ENCODE data around the gene NRXN3. TPM values are rescaled to one million over a fixed set of nuclear protein-coding genes. Genes with fewer than 3 reads are reported as not detected.

Gene NRXN3
- total and polyA plus RNA-seq, 5 donors, result 1.5 to 4.7 (median 4.0) TPM

DNA sequence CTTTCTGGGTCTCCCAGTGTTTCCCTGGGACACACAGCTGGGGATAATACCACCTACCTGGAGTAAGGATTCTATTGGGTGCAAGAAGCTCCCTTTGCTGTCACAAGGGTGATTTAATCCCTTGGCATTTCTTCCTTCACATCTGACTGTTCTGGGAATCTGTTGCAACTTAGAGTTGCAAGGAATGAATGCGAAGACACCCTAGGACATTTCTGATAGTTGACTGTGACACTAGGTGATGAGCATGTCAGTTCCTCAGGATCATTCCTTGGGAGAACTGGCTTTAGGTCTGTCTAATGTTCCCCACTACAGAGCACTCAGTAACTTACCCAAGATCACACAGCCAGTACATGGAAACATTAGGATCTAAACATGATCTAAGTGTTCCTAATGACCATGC, 593.6 kb downstream of the NRXN3 start:
- Histone ChIP-seq H3K9me3 (ENCODE audit: control insufficient read depth, low read length) (no peaks in the 10 kb centered on the region), H3K27me3 (ENCODE audit: control insufficient read depth, insufficient read depth) (no peaks in the 10 kb centered on the region), H3K4me3 (ENCODE audit: low read length) (no peak overlapping the region), H3K27ac (ENCODE audit: low read length) (no peak overlapping the region), H3K4me1 (ENCODE audit: control insufficient read depth, insufficient read depth, low read length) (no peaks in the 10 kb centered on the region)
- intact Hi-C loops (cut with DNase I), result no loop called here
- WGBS, result 93% methylated on average over 1 of the region's 1 CpG
- DNase-seq (no peak), ATAC-seq (no peak)

DNA sequence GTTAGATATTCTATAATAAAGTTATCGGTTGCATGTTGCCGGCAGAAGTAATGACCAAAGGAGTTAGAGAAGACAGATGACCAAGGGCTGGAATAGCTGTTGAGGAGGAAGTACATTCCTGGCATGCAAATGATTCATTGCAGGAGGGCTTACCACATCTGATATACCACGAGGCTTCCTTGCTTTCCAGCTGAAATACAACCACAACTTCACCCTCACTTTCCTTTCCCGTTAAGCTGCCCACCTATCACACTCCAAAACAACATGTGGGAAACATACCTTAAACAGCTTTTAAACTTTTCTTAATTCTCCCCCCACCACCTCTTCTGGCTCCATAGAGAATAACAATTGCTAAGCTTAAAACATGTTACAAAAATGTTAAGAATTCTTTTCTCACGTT, 594.1 kb downstream of the NRXN3 start:
- DNase-seq (no peak), ATAC-seq (no peak)
- H3K27ac ChIP-seq (ENCODE audit: low read length), result no peak overlapping the region
- H3K4me1 ChIP-seq (ENCODE audit: control insufficient read depth, insufficient read depth, low read length), result no peaks in the 10 kb centered on the region
- H3K27me3 ChIP-seq (ENCODE audit: control insufficient read depth, insufficient read depth), result no peaks in the 10 kb centered on the region
- H3K4me3 ChIP-seq (ENCODE audit: low read length), result no peak overlapping the region
- intact Hi-C loops (cut with DNase I), result no loop called here
- no peaks in the 10 kb centered on the region for H3K9me3 ChIP-seq (ENCODE audit: control insufficient read depth, low read length)
- WGBS, result 37% methylated on average over 5 of the region's 5 CpGs

DNA sequence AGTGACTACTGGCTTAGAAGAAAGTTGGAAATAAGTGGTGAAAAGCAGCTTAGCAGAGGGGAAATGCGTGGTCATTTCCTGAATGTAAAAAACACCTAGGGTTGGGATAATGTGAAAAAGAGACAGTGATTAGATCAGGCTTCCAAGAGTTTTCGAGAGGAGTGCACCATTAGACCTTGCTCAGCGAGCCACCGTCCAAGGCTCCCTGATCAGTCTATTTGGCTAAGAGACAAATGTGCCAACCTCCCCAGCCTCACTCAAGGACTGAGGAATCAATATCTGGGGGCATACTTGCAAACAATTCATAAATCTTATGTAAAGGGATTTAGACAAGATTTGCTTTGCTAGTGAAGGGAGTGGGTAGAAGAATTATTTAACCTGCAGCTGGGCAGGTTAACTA, 594.5 kb downstream of the NRXN3 start:
- 63% methylated on average over 4 of the region's 4 CpGs for WGBS
- no peaks in the 10 kb centered on the region for H3K4me1 ChIP-seq (ENCODE audit: control insufficient read depth, insufficient read depth, low read length)
- H3K27ac ChIP-seq (ENCODE audit: low read length), result no peak overlapping the region
- ATAC-seq (no peak), DNase-seq (no peak)
- H3K27me3 ChIP-seq (ENCODE audit: control insufficient read depth, insufficient read depth), result no peaks in the 10 kb centered on the region
- H3K4me3 ChIP-seq (ENCODE audit: low read length), result no peak overlapping the region
- intact Hi-C loops (cut with DNase I), result no loop called here
- no peaks in the 10 kb centered on the region for H3K9me3 ChIP-seq (ENCODE audit: control insufficient read depth, low read length)

DNA sequence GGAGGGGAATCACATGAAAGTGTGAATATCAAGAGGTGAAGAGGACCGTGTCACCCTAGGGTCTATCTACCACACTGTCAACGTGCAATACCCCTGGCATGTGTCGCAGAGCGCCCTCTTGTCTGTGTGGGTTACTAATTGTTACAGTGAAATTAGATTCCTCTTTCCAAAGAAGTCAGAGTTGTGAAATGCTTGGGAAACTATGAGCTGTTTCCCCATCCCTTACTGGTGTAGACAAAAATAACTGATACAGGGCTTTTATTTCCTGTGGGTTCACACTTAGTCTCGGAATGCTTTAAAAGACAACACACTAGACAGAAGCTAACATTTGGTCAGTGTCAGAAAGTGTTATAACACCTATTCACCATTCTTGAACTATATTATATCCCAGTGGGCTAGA, 597.3 kb downstream of the NRXN3 start:
- DNase-seq, result no peak
- ATAC-seq, result no peak
- Histone ChIP-seq H3K27ac (ENCODE audit: low read length) (no peak overlapping the region), H3K9me3 (ENCODE audit: control insufficient read depth, low read length) (no peaks in the 10 kb centered on the region), H3K4me1 (ENCODE audit: control insufficient read depth, insufficient read depth, low read length) (no peaks in the 10 kb centered on the region), H3K4me3 (ENCODE audit: low read length) (no peak overlapping the region), H3K27me3 (ENCODE audit: control insufficient read depth, insufficient read depth) (no peaks in the 10 kb centered on the region)
- 60% methylated on average over 5 of the region's 5 CpGs for WGBS
- intact Hi-C loops (cut with DNase I), result no loop called here

DNA sequence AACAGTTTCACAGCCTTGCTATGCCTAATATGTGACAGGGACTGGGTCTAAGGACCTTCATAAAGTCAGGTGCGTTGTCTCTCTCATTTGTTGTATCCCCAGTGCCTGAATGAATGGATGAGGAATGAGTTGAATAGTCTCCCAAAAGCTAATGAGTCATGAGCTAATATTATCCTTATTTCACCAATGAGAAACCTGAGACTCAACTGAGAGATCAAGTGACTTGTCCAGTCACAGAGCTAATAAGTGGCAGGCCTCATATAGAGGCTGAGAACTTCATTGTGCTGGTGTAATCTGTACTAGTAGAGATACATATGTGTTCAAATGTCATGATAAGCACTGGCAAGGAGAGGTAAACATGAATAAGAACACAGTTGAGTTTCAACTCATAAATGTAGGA, 612.4 kb downstream of the NRXN3 start:
- H3K4me1 ChIP-seq (ENCODE audit: control insufficient read depth, insufficient read depth, low read length), result no peaks in the 10 kb centered on the region
- 90% methylated on average over 1 of the region's 1 CpG for WGBS
- no peaks in the 10 kb centered on the region for H3K9me3 ChIP-seq (ENCODE audit: control insufficient read depth, low read length)
- H3K27me3 ChIP-seq (ENCODE audit: control insufficient read depth, insufficient read depth), result no peaks in the 10 kb centered on the region
- no peak overlapping the region for H3K27ac ChIP-seq (ENCODE audit: low read length)
- H3K4me3 ChIP-seq (ENCODE audit: low read length), result no peak overlapping the region
- ATAC-seq (no peak), DNase-seq (no peak)
- intact Hi-C loops (cut with DNase I), result no loop called here

DNA sequence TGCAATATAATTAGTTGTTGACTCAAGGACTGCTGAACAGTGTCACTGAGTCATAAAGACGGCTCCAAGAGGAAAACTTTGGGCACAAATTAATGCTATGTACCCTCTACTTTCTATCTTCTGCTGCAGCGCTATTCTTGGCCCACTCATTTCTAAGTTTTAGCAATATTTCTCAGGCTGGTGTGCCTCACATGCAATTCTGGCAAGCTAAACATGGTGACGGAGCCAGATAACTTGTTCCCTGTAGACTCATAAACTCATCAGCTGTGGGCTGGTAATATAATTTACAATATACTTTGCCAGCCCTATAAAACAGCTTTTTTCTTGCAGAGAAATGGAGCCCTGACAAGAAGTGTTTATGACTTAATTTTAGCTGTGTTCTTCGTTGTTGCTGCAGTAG, 615.1 kb downstream of the NRXN3 start:
- no peaks in the 10 kb centered on the region for H3K27me3 ChIP-seq (ENCODE audit: control insufficient read depth, insufficient read depth)
- no peak overlapping the region for H3K4me3 ChIP-seq (ENCODE audit: low read length)
- no peaks in the 10 kb centered on the region for H3K9me3 ChIP-seq (ENCODE audit: control insufficient read depth, low read length)
- 52% methylated on average over 4 of the region's 4 CpGs for WGBS
- ATAC-seq, result peak in 1 of 2 donors; percentile 41
- DNase-seq, result no peak
- intact Hi-C loops (cut with DNase I), result no loop called here
- H3K27ac ChIP-seq (ENCODE audit: low read length), result no peak overlapping the region
- no peaks in the 10 kb centered on the region for H3K4me1 ChIP-seq (ENCODE audit: control insufficient read depth, insufficient read depth, low read length)

DNA sequence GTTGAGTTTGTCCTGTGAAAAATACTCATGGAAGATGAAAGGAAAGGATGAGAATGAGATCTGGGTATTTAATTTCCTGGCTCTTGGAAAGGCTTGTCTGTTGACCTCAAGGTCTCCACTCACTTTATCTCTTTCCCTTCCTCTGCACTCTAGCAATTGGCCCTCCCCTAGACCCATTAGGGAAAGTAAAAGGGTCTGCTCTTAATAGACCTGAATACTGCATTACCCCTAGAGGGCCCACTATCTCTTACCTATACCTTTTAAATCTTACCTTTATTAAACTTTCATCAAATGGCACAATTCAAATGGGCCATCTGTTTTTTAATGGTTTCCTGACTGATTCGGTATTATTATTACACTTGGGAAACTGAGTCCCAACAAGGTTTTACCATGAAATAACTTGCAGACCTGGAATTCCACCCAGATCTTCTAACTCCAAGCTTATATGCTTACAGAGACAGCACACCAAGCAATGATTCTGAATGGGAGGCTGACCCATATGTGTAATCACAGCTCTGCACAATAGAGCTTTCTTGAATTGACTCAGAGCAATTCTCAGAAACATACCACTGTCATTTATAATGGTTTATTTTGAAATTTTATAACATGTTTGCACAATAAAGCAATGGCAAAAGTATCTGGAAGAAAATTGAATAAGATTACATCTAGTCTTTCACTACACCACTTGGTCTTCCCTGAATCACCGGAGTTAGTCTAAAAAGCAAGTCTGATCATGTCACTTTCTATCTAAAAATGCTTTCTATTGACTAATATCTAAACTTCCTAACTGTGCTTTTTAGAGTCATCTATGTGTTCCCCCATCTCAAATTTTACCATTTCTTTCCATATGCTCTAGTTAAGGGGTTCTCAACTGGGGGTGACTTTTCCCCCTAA, 618.5 kb downstream of the NRXN3 start:
- Histone ChIP-seq H3K27me3 (ENCODE audit: control insufficient read depth, insufficient read depth) (no peaks in the 10 kb centered on the region), H3K27ac (ENCODE audit: low read length) (no peak overlapping the region), H3K4me3 (ENCODE audit: low read length) (no peak overlapping the region), H3K4me1 (ENCODE audit: control insufficient read depth, insufficient read depth, low read length) (no peaks in the 10 kb centered on the region), H3K9me3 (ENCODE audit: control insufficient read depth, low read length) (no peaks in the 10 kb centered on the region)
- no peak for DNase-seq
- 86% methylated on average over 2 of the region's 2 CpGs for WGBS
- ATAC-seq, result no peak
- intact Hi-C loops (cut with DNase I), result no loop called here

DNA sequence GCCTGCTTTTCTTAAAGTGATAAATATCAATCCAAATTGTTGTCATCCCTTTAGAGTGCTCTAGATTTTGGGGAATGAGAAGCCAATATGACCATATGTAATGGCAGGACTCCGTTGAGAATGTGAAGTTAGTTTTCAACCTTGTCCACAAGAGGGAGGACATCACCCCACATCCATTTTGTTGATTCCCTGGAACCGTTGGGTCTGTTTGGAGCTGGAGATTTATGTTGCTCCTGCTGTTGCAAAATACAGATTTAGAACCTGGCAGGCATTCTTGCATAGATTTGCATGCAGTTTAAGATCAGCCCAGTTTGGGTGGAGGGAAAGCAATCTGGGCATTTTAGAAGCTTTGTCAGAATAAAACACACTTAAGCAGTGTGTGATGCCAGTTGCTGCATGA, 620.1 kb downstream of the NRXN3 start:
- Histone ChIP-seq H3K4me3 (ENCODE audit: low read length) (no peak overlapping the region), H3K4me1 (ENCODE audit: control insufficient read depth, insufficient read depth, low read length) (no peaks in the 10 kb centered on the region), H3K27ac (ENCODE audit: low read length) (no peak overlapping the region), H3K9me3 (ENCODE audit: control insufficient read depth, low read length) (no peaks in the 10 kb centered on the region), H3K27me3 (ENCODE audit: control insufficient read depth, insufficient read depth) (no peaks in the 10 kb centered on the region)
- WGBS, result 8% methylated on average over 2 of the region's 2 CpGs
- no peak for DNase-seq
- intact Hi-C loops (cut with DNase I), result no loop called here
- ATAC-seq, result no peak

DNA sequence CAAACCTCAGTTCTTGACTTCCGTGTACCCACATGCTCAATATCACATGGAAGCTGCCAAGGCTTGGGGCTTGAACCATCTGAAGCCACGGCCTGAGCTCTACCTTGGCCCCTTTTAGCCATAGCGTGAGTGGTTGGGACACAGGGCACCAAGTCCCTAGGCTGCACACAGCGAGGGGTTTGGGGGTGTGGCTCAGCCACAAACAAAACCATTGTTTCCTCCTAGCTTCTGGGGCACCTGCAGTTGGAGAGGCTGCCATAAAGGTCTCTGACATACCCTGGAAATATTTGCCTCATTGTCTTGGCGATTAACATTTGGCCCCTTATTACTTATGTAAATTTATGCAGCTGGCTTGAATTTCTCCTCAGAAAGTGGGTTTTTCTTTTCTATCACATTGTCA, 628.6 kb downstream of the NRXN3 start:
- Histone ChIP-seq H3K9me3 (ENCODE audit: control insufficient read depth, low read length) (no peaks in the 10 kb centered on the region), H3K4me1 (ENCODE audit: control insufficient read depth, insufficient read depth, low read length) (no peaks in the 10 kb centered on the region), H3K27ac (ENCODE audit: low read length) (no peak overlapping the region), H3K27me3 (ENCODE audit: control insufficient read depth, insufficient read depth) (no peaks in the 10 kb centered on the region), H3K4me3 (ENCODE audit: low read length) (no peak overlapping the region)
- intact Hi-C loops (cut with DNase I), result no loop called here
- peak in 1 of 3 donors; percentile 18 for DNase-seq
- 57% methylated on average over 5 of the region's 5 CpGs for WGBS
- ATAC-seq, result no peak

DNA sequence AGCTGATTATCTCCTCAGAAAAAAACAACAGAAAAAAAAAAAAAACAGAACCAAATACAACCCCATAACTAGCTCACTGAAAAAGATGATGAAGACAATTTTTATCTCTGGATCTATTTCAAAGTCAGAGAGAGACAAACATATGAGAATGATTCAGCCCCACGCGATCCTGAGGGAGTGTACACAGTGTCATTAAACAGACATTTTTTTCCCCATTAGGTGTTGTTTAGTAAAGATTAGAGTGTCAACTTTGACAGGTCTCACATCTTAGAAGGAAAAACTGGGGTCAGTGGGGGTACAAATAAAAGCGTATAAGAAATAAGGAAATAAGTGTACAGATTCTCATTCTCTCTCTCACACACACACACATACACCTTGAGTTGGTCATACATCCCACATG, 635.4 kb downstream of the NRXN3 start:
- intact Hi-C loops (cut with DNase I), result no loop called here
- H3K9me3 ChIP-seq (ENCODE audit: control insufficient read depth, low read length), result no peaks in the 10 kb centered on the region
- no peaks in the 10 kb centered on the region for H3K27me3 ChIP-seq (ENCODE audit: control insufficient read depth, insufficient read depth)
- ATAC-seq (no peak), DNase-seq (no peak)
- 42% methylated on average over 3 of the region's 3 CpGs for WGBS
- H3K27ac ChIP-seq (ENCODE audit: low read length), result no peak overlapping the region
- no peak overlapping the region for H3K4me3 ChIP-seq (ENCODE audit: low read length)
- H3K4me1 ChIP-seq (ENCODE audit: control insufficient read depth, insufficient read depth, low read length), result no peaks in the 10 kb centered on the region

DNA sequence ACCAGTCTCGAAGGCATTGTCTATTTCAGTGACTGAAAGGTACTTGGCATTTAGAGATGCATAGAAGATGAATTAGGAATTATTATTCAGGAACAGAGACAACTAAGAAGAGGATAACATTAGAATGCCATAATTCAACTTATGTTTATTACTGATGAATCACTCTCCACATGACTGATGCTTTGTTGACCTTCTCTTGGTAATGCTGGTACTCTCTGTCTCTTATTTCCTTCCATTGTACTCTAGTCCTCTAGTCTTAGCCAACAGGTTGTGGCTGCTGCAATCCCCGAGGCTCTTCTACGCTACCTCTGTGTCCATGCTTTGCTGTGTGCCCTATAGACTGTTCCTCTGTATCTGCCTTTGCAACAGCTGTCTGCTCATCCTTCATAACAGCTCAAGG, 652.9 kb downstream of the NRXN3 start:
- intact Hi-C loops (cut with DNase I), result no loop called here
- WGBS, result 77% methylated on average over 3 of the region's 3 CpGs
- Histone ChIP-seq H3K4me1 (ENCODE audit: control insufficient read depth, insufficient read depth, low read length) (no peaks in the 10 kb centered on the region), H3K9me3 (ENCODE audit: control insufficient read depth, low read length) (no peaks in the 10 kb centered on the region), H3K27ac (ENCODE audit: low read length) (no peak overlapping the region), H3K4me3 (ENCODE audit: low read length) (no peak overlapping the region), H3K27me3 (ENCODE audit: control insufficient read depth, insufficient read depth) (no peaks in the 10 kb centered on the region)
- no peak for ATAC-seq
- DNase-seq, result no peak

DNA sequence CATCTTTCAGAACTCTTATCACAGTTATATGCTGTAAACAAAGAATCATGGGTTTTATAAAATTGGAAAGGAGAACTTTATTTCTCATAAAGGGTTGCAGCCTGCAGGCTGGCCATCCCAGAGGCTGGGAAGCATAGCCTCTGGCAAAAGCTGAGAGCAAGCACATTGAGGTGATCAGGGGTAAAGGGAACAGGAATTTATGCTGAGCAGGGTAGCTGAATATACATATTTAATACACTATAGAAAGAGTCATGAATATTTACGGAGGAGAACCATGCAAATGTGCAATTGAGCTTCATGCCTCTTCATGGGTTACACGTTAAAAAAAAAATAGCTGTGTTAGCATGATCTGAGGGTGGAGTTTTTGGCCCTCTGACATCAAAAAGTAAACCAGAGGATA, 653.3 kb downstream of the NRXN3 start:
- WGBS, result 63% methylated on average over 2 of the region's 2 CpGs
- Histone ChIP-seq H3K9me3 (ENCODE audit: control insufficient read depth, low read length) (no peaks in the 10 kb centered on the region), H3K27ac (ENCODE audit: low read length) (no peak overlapping the region), H3K4me3 (ENCODE audit: low read length) (no peak overlapping the region), H3K4me1 (ENCODE audit: control insufficient read depth, insufficient read depth, low read length) (no peaks in the 10 kb centered on the region), H3K27me3 (ENCODE audit: control insufficient read depth, insufficient read depth) (no peaks in the 10 kb centered on the region)
- intact Hi-C loops (cut with DNase I), result no loop called here
- ATAC-seq, result no peak
- no peak for DNase-seq
